Thyroid gland (tissue), 4 donors: ENCODE data around the gene CDADC1.

Source experiments
- CTCF ChIP-seq, 6 experiments: fragments of 200-600 bp in 3 of 6; fragments of 450-650 bp in 3 of 6; sonication (generic) in 3 of 6; IDR thresholded peaks; one replicate each; pipeline ENCODE4 v1.5.1; 2016 to 2019; ENCODE audit warnings: antibody characterized with exemption in 6 of 6, mild to moderate bottlenecking in 2 of 6, inconsistent platforms in 1 of 6, moderate library complexity in 1 of 6
- POLR2A ChIP-seq, 2 donors: fragments of 450-650 bp; IDR thresholded peaks; one replicate each; pipeline ENCODE4 v1.6.1; 2017; ENCODE audit warnings: antibody characterized with exemption in 2 of 2, mild to moderate bottlenecking in 2 of 2, moderate library complexity in 1 of 2

GRCh38 chr13:49245101-49245500, 2.6 kb upstream of the CDADC1 start:
- no peak for TF ChIP-seq CTCF (IDR thresholded peaks at IDR 0.05)
- no peak for TF ChIP-seq POLR2A (IDR thresholded peaks at IDR 0.05)
